ENCODE results near the gene ACY1.
"Not testable (repeated sequence)": the region's sequence is repeated elsewhere in the genome, so short reads cannot be mapped to it uniquely, and the experiment has no call there.

ACY1 gene

GRCh38 chr3:52030714-52031310 is 47.5 kb downstream of the ACY1 start:
- no peak for DNase-seq

- DNase-seq: no peak
These were observed 48.6 kb downstream of the ACY1 start for GRCh38 chr3:52031896-52032295.

DNA sequence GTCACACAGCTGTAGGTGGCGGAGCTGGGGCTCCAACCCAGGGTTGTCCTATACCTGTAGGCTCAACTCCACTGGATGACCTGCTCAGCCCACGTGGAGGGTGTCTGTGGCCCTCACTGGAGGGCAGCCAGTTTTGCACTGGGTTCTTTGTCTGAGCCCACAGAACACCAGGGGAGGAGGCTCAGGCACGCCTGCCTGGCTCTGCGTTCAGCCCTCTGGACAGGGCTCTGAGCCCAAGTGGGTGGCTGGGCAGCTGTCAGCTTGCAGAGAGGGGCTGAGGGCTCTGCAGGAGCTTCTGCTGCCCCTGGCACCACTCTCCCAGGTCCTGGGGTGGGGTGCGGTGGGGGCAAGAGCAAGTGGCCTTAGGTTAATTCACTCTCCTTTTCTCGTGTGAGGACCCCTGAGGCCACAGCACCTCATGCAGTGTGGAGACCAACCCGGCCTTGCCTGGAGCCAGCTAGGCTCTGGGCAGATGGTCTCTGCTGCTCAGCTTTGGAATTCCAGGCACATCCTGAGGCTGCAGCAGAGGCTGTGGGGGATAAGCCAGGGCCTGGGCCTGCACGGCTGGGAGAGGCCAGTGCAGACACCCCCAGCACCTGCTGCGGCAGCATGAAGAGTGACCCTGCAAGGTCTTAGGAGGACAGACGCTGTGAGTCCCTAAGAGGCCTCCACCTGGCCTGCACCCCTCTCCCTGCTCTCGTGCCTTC is 49.5 kb downstream of the ACY1 start:
- DNase-seq: no peak

DNA sequence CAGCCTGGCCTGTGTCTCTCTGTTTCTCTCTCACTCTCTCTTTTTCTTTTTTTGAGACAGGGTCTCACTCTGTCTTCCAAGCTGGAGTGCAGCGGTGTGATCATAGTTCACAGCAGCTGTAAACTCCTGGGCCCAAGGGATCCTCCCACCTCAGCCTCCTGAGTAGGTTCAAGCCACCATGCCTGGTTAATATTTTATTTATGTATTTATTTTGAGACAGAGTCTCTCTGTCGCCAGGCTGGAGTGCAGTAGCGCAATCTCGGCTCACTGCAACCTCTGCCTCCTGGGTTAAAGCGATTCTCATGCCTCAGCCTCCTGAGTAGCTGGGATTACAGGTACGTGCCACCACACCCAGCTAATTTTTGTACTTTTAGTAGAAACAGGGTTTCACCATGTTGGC is 50.4 kb downstream of the ACY1 start:
- DNase-seq: not testable (repeated sequence)

GRCh38 chr3:52034212-52034611 is 50.9 kb downstream of the ACY1 start:
- DNase-seq: no peak

GRCh38 chr3:52034651-52035050 is 51.3 kb downstream of the ACY1 start:
- DNase-seq: no peak

- no peak for DNase-seq
These were observed 52.9 kb downstream of the ACY1 start for GRCh38 chr3:52036222-52036694.

GRCh38 chr3:52036829-52037228 is 53.5 kb downstream of the ACY1 start:
- peak; percentile 45 for DNase-seq

DNA sequence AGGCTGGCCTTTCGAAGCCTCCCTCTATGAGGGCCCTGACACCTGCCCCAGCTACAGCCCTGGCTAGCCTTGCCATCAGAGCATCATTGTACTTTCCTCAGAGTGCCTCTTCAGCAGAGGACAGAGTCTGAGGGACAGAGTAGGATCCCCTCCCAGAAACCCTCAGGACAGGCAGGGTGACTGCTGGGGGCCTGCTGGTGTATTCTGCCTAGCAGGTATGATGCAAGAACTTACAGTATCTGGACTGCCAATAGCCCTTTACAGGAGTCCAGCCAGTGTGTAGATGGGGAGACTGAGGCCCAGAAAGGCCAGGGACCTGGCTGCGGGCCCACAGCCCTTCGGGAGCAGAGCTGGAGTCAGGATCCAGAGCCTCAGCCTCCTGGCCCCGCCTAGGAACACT is 54.0 kb downstream of the ACY1 start:
- DNase-seq: no peak

DNA sequence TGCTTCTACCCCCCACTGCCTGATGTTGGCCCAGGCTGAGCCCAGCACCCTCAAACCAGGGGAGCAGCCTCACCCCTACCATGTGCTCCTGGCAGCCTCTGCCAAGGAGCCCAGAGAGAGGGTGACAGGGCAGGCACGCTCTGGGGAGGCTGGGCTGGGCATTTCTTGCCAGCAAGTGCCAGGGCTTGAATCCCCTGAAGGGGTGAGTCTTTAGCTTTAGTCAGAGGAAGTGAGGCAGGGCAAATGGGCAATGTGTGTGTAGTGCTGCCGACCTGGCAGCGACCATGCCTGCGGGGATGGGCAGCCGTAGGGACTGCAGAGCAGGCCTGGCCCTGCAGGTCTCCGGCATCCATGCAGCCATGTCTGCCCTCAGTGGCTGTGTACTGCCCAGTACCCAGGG is 54.9 kb downstream of the ACY1 start:
- no peak for DNase-seq
